Stimulated activated CD8-positive, alpha-beta memory T cell treated with anti-CD3 and anti-CD28 coated beads, Interleukin-12 subunit alpha, Interleukin-12 subunit beta, amount 100 ng/mL, for 4 hours (primary cell): ENCODE measurements around the gene DNAJC5.
A peak's percentile ranks its signal among the peaks of the same experiment; 100 is the strongest.
"Not testable (repeated sequence)": the region's sequence is repeated elsewhere in the genome, so short reads cannot be mapped to it uniquely, and the experiment has no call there.

Experiments used
- DNase-seq: peaks from one replicate; pipeline ENCODE4 v3.0.0-alpha.2; 2020; ENCODE audit warnings: low read depth

Gene DNAJC5

GRCh38 chr20:63968136-63968927 is 73.4 kb downstream of the DNAJC5 start:
- no peak for DNase-seq

GRCh38 chr20:63968928-63969760 is 74.2 kb downstream of the DNAJC5 start:
- DNase-seq = no peak

- no peak for DNase-seq
These were observed 75.2 kb downstream of the DNAJC5 start, which contains the start of gene ZNF512B for GRCh38 chr20:63969838-63970713. ZNF512B (minus strand) TSS chr20:63969930; CDS start chr20:63967950, 1,980 bp downstream.

- DNase-seq = no peak
These were observed 75.9 kb downstream of the DNAJC5 start for GRCh38 chr20:63970714-63971431.

- DNase-seq = not testable (repeated sequence)
These were observed 77.0 kb downstream of the DNAJC5 start for GRCh38 chr20:63971960-63972311.

GRCh38 chr20:63972312-63973159 is 77.6 kb downstream of the DNAJC5 start:
- no peak for DNase-seq

GRCh38 chr20:63973160-63973479 is 78.2 kb downstream of the DNAJC5 start:
- no peak for DNase-seq

GRCh38 chr20:63973636-63974401 is 78.9 kb downstream of the DNAJC5 start:
- DNase-seq = peak; percentile 59

GRCh38 chr20:63974402-63975200 is 79.7 kb downstream of the DNAJC5 start:
- no peak for DNase-seq

GRCh38 chr20:63976511-63976910 is 81.6 kb downstream of the DNAJC5 start:
- not testable (repeated sequence) for DNase-seq

- no peak for DNase-seq
These were observed 82.2 kb downstream of the DNAJC5 start for GRCh38 chr20:63976980-63977738.

GRCh38 chr20:63977739-63978276 is 82.9 kb downstream of the DNAJC5 start:
- peak; percentile 51 for DNase-seq

GRCh38 chr20:63978319-63979228 is 83.6 kb downstream of the DNAJC5 start:
- DNase-seq = no peak

GRCh38 chr20:63979229-63979556 is 84.3 kb downstream of the DNAJC5 start:
- no peak for DNase-seq

- peak; percentile 80 for DNase-seq
These were observed 84.8 kb downstream of the DNAJC5 start, which contains the start of gene SAMD10 for GRCh38 chr20:63979557-63980316. SAMD10 (minus strand) TSS chr20:63979642; CDS start chr20:63979467, 175 bp downstream.

- no peak for DNase-seq
These were observed 85.4 kb downstream of the DNAJC5 start for GRCh38 chr20:63980317-63980805.
